ENCODE results near the gene CSRP2.

The CSRP2 gene

GRCh38 chr12:76859611-76860010 lies 19.2 kb downstream of the CSRP2 start:
- DNase-seq, result no peak

GRCh38 chr12:76856018-76856644 lies 22.7 kb downstream of the CSRP2 start:
- DNase-seq, result no peak

GRCh38 chr12:76855271-76855670 lies 23.5 kb downstream of the CSRP2 start:
- DNase-seq, result no peak

GRCh38 chr12:76852106-76852505 lies 26.7 kb downstream of the CSRP2 start:
- no peak for DNase-seq

GRCh38 chr12:76848132-76848531 lies 30.7 kb downstream of the CSRP2 start:
- DNase-seq, result no peak

- no peak for DNase-seq
Measured at GRCh38 chr12:76847260-76847659, 31.6 kb downstream of the CSRP2 start.

GRCh38 chr12:76836633-76837032 lies 42.2 kb downstream of the CSRP2 start:
- no peak for DNase-seq

- no peak for DNase-seq
Measured at GRCh38 chr12:76830436-76830835, 48.4 kb downstream of the CSRP2 start.

- DNase-seq, result no peak
Measured at GRCh38 chr12:76820888-76821482, 57.8 kb downstream of the CSRP2 start.

- no peak for DNase-seq
Measured at GRCh38 chr12:76813972-76814371, 64.8 kb downstream of the CSRP2 start.

- DNase-seq, result no peak
Measured at GRCh38 chr12:76813265-76813664, 65.6 kb downstream of the CSRP2 start.

GRCh38 chr12:76811976-76812375 lies 66.8 kb downstream of the CSRP2 start:
- DNase-seq, result no peak

GRCh38 chr12:76810671-76811419 lies 68.0 kb downstream of the CSRP2 start:
- DNase-seq, result no peak
